Measurements from ENCODE around the gene SUMF1. TPM values are rescaled to one million over a fixed set of nuclear protein-coding genes. Genes with fewer than 3 reads are reported as not detected.
A peak's percentile ranks its signal among the peaks of the same experiment; 100 is the strongest.

The SUMF1 gene
- total RNA-seq, 2 experiments from 2014 or later = 6.4 to 6.6 TPM

GRCh38 chr3:4508048-4508981 is 41.2 kb upstream of the SUMF1 start:
- Mint-ChIP-seq H3K4me1 (ENCODE audit: low read depth) (peaks cover 66% of the 10 kb centered on the region), H3K4me3 (no peak overlapping the region), H3K27me3 (no peaks in the 10 kb centered on the region), H3K27ac (peak overlapping the region; percentile 50), H3K9me3 (no peaks in the 10 kb centered on the region), H3K36me3 (ENCODE audit: low read depth) (peaks cover 13% of the 10 kb centered on the region)
- intact Hi-C loops (cut with micrococcal nuclease) = no loop called here
- DNase-seq = peak; percentile 40
- ChIA-PET CTCF (interaction anchor here (1.0 to 4.8 kb wide), 6 partner anchors 10 to 157 kb away, joined by 3 to 21 read pairs (median 4); no protein-coding TSS in a partner anchor), POLR2A (interaction anchor here (0.7 to 6.9 kb wide), 3 partner anchors 9 to 41 kb away, joined by 3 to 73 read pairs (median 4); partner anchors contain the start of genes ITPR1 and SUMF1)
- ATAC-seq = peak; percentile 22
- TF ChIP-seq CTCF (IDR thresholded peaks at IDR 0.05) = no peak

GRCh38 chr3:4507024-4507596 is 40.0 kb upstream of the SUMF1 start:
- Mint-ChIP-seq H3K36me3 (ENCODE audit: low read depth) (peaks cover 16% of the 10 kb centered on the region), H3K4me1 (ENCODE audit: low read depth) (peaks cover 64% of the 10 kb centered on the region), H3K27ac (peak overlapping the region; percentile 43), H3K27me3 (no peaks in the 10 kb centered on the region), H3K9me3 (no peaks in the 10 kb centered on the region), H3K4me3 (no peak overlapping the region)
- DNase-seq (no peak), ATAC-seq (no peak)
- TF ChIP-seq CTCF (IDR thresholded peaks at IDR 0.05) = no peak
- ChIA-PET POLR2A (interaction anchor here (0.7 to 6.9 kb wide), 3 partner anchors 10 to 40 kb away, joined by 3 to 73 read pairs (median 4); partner anchors contain the start of genes ITPR1 and SUMF1), CTCF (interaction anchor here (1.0 to 4.8 kb wide), 2 partner anchors 11 to 127 kb away, joined by 4 to 21 read pairs; no protein-coding TSS in a partner anchor)
- intact Hi-C loops (cut with micrococcal nuclease) = no loop called here

GRCh38 chr3:4506559-4507023 is 39.5 kb upstream of the SUMF1 start:
- intact Hi-C loops (cut with micrococcal nuclease) = no loop called here
- no peaks in the 10 kb centered on the region for H3K9me3 Mint-ChIP-seq

More at GRCh38 chr3:4506559-4507023, 39.5 kb upstream of the SUMF1 start:
- Mint-ChIP-seq H3K4me1 (ENCODE audit: low read depth) (peaks cover 64% of the 10 kb centered on the region), H3K4me3 (no peak overlapping the region), H3K27ac (peak overlapping the region; percentile 21), H3K27me3 (no peaks in the 10 kb centered on the region), H3K36me3 (ENCODE audit: low read depth) (peaks cover 21% of the 10 kb centered on the region)
- no peak for TF ChIP-seq CTCF (IDR thresholded peaks at IDR 0.05)
- POLR2A ChIA-PET = interaction anchor here (6.9 kb wide), 1 partner anchor 12 kb away, joined by 73 read pairs; the partner anchor contains the start of gene ITPR1
- DNase-seq (no peak), ATAC-seq (no peak)
- CTCF ChIA-PET = interaction anchor here (3.3 kb wide), 1 partner anchor 12 kb away, joined by 13 read pairs; no protein-coding TSS in a partner anchor
